Naive thymus-derived CD4-positive, alpha-beta T cell (primary cell): Measurements from ENCODE around the gene SORL1-AS1.
A peak's percentile ranks its signal among the peaks of the same experiment; 100 is the strongest.

Experiments used
- ATAC-seq: fragments of 150-1000 bp; cut with Tn5 transposase; 2 replicates; pipeline ENCODE4 v1.10.0; 2021; ENCODE audit warnings: mild to moderate bottlenecking, moderate library complexity
- CTCF ChIA-PET: fragments of 350-600 bp; sonication (Branson Sonifier 250); formaldehyde crosslinking; loops from one replicate; lab custom pipeline; 2021; ENCODE audit warnings: antibody characterized with exemption; lab: Charles Lee
- POLR2A ChIA-PET: fragments of 350-600 bp; sonication (Branson Sonifier 250); formaldehyde crosslinking; loops from one replicate; lab custom pipeline; 2021; ENCODE audit warnings: antibody characterized with exemption, inconsistent platforms; lab: Charles Lee
- DNase-seq, 9 donors: peaks; one replicate each; pipeline versions ENCODE4 v3.0.0 to v3.0.0-alpha.2; 2020 to 2022; ENCODE audit warnings: mixed read lengths in 1 of 9
- H3K27ac ChIP-seq: one replicate; pipeline ENCODE4 v1.7.0; 2013; ENCODE audit warnings: mild to moderate bottlenecking, low read depth, low read length, moderate library complexity
- H3K27me3 ChIP-seq, 2 donors: one replicate each; pipeline ENCODE4 v1.7.0; 2013; ENCODE audit warnings: low read length in 2 of 2, mild to moderate bottlenecking in 2 of 2, moderate library complexity in 2 of 2; ENCODE audit not compliant: control insufficient read depth in 2 of 2, insufficient read depth in 2 of 2
- H3K36me3 ChIP-seq, 3 experiments: 1 replicate in 2 of 3; 2 replicates in 1 of 3; pipeline ENCODE4 v1.7.0; 2013; ENCODE audit warnings: low read length in 3 of 3, mild to moderate bottlenecking in 3 of 3, moderate library complexity in 1 of 3; ENCODE audit not compliant: insufficient read depth in 3 of 3, control insufficient read depth in 2 of 3
- H3K4me1 ChIP-seq, 2 donors: one replicate each; pipeline ENCODE4 v1.7.0; 2013; ENCODE audit warnings: low read length in 2 of 2, mild to moderate bottlenecking in 2 of 2, moderate library complexity in 1 of 2; ENCODE audit not compliant: control insufficient read depth in 2 of 2, insufficient read depth in 2 of 2
- H3K4me3 ChIP-seq: 2 replicates; pipeline ENCODE4 v1.7.0; 2013; ENCODE audit warnings: mild to moderate bottlenecking, low read length
- H3K9me3 ChIP-seq, 3 experiments: 1 replicate in 2 of 3; 2 replicates in 1 of 3; pipeline ENCODE4 v1.7.0; 2013; ENCODE audit warnings: low read length in 3 of 3; ENCODE audit not compliant: control insufficient read depth in 2 of 3
- H3K27ac Mint-ChIP-seq, 9 donors: one replicate each; pipeline ENCODE4 v1.8.0; 2020 to 2022; ENCODE audit warnings: mixed read lengths in 9 of 9, mild to moderate bottlenecking in 8 of 9, moderate library complexity in 5 of 9, inconsistent platforms in 2 of 9
- H3K27me3 Mint-ChIP-seq, 5 donors: one replicate each; pipeline ENCODE4 v1.8.0; 2021 to 2022; ENCODE audit warnings: mixed read lengths in 5 of 5, mild to moderate bottlenecking in 1 of 5
- H3K36me3 Mint-ChIP-seq, 5 donors: one replicate each; pipeline ENCODE4 v1.8.0; 2020 to 2022; ENCODE audit warnings: mixed read lengths in 5 of 5, mild to moderate bottlenecking in 3 of 5, inconsistent platforms in 1 of 5
- H3K4me1 Mint-ChIP-seq, 7 donors: one replicate each; pipeline ENCODE4 v1.8.0; 2020 to 2022; ENCODE audit warnings: mixed read lengths in 7 of 7, mild to moderate bottlenecking in 3 of 7, inconsistent platforms in 1 of 7
- H3K4me3 Mint-ChIP-seq, 10 donors: one replicate each; pipeline ENCODE4 v1.8.0; 2020 to 2022; ENCODE audit warnings: mild to moderate bottlenecking in 10 of 10, mixed read lengths in 10 of 10, moderate library complexity in 6 of 10, inconsistent platforms in 2 of 10
- H3K9me3 Mint-ChIP-seq, 11 donors: one replicate each; pipeline ENCODE4 v1.8.0; 2020 to 2022; ENCODE audit warnings: mixed read lengths in 11 of 11, mild to moderate bottlenecking in 4 of 11, inconsistent platforms in 1 of 11, moderate library complexity in 1 of 11
- intact Hi-C, 2 donors: fragments of 100-400 bp; cut with micrococcal nuclease; formaldehyde crosslinking; loops; one replicate each; pipeline ENCODE4 v1.15.1; 2023

The SORL1-AS1 gene

GRCh38 chr11:121445071-121445768, 7.5 kb downstream of the SORL1-AS1 start:
- CTCF ChIA-PET = interaction anchor here (0.6 to 1.2 kb wide), 3 partner anchors 18 to 117 kb away, joined by 3 to 4 read pairs (median 3); no protein-coding TSS in a partner anchor

DNA sequence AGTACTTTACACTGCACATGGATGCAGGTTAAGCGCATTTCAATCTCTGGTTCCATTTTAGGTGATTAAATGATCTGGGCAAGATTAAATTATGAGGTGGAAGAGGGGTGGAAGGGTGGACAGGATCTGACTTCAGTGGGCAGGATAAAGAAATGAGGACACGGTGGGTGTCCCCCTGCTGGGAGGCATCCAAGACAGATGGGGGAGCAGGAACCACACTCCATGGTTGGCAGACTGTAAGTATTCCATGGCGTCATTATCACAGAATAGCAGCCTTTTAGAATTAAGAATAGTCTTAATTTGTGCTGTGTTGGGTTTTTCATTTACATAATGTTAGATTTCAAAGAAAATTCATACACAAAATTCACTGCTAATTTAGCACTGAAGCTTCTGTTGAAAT, 8.2 kb downstream of the SORL1-AS1 start:
- Mint-ChIP-seq H3K27me3 (no peaks in the 10 kb centered on the region), H3K36me3 (peaks cover 8 to 75% (median 51%) of the 10 kb centered on the region in 5 donors), H3K4me3 (peak overlapping the region in 9 of 10 donors; percentile 25 to 99 (median 71)), H3K27ac (peak overlapping the region; percentile 21 to 100 (median 95)), H3K9me3 (peaks cover 0 to 3% (median 0%) of the 10 kb centered on the region in 11 donors), H3K4me1 (peaks cover 51 to 92% (median 71%) of the 10 kb centered on the region in 7 donors)
- ChIA-PET CTCF (interaction anchor here (1.1 to 1.4 kb wide), 3 partner anchors 12 to 117 kb away, joined by 3 read pairs; no protein-coding TSS in a partner anchor), POLR2A (interaction anchor here (0.6 to 15.0 kb wide), 6 partner anchors 9 to 152 kb away, joined by 3 to 425 read pairs (median 4); partner anchors contain the start of gene SC5D)
- peaks cover 0 to 3% (median 0%) of the 10 kb centered on the region in 3 experiments for H3K36me3 ChIP-seq
- no peaks in the 10 kb centered on the region for H3K27me3 ChIP-seq
- H3K9me3 ChIP-seq = peaks cover 0 to 3% (median 0%) of the 10 kb centered on the region in 3 experiments
- peak overlapping the region; percentile 83 for H3K27ac ChIP-seq
- intact Hi-C loops = no loop called here
- ATAC-seq (no peak), DNase-seq (no peak)
- peaks cover 16 to 66% of the 10 kb centered on the region in 2 donors for H3K4me1 ChIP-seq
- H3K4me3 ChIP-seq = no peak overlapping the region

More at GRCh38 chr11:121445071-121445768, 7.5 kb downstream of the SORL1-AS1 start:
- Mint-ChIP-seq H3K4me3 (peak overlapping the region; percentile 68 to 99 (median 76)), H3K9me3 (peaks cover 0 to 3% (median 0%) of the 10 kb centered on the region in 11 donors), H3K27me3 (no peaks in the 10 kb centered on the region), H3K27ac (peak overlapping the region; percentile 80 to 100 (median 95)), H3K36me3 (peaks cover 8 to 70% (median 51%) of the 10 kb centered on the region in 5 donors), H3K4me1 (peaks cover 58 to 92% (median 78%) of the 10 kb centered on the region in 7 donors)
- no peaks in the 10 kb centered on the region for H3K27me3 ChIP-seq
- ATAC-seq = no peak
- H3K9me3 ChIP-seq = peaks cover 0 to 3% (median 0%) of the 10 kb centered on the region in 3 experiments
- peaks cover 0 to 3% (median 0%) of the 10 kb centered on the region in 3 experiments for H3K36me3 ChIP-seq
- peak overlapping the region; percentile 83 for H3K27ac ChIP-seq
- intact Hi-C loops = no loop called here
- POLR2A ChIA-PET = interaction anchor here (0.7 to 15.0 kb wide), 7 partner anchors 9 to 153 kb away, joined by 3 to 425 read pairs (median 3); partner anchors contain the start of gene SC5D
- H3K4me1 ChIP-seq = peaks cover 22 to 73% of the 10 kb centered on the region in 2 donors
- DNase-seq = no peak
- H3K4me3 ChIP-seq = peak overlapping the region; percentile 12

DNA sequence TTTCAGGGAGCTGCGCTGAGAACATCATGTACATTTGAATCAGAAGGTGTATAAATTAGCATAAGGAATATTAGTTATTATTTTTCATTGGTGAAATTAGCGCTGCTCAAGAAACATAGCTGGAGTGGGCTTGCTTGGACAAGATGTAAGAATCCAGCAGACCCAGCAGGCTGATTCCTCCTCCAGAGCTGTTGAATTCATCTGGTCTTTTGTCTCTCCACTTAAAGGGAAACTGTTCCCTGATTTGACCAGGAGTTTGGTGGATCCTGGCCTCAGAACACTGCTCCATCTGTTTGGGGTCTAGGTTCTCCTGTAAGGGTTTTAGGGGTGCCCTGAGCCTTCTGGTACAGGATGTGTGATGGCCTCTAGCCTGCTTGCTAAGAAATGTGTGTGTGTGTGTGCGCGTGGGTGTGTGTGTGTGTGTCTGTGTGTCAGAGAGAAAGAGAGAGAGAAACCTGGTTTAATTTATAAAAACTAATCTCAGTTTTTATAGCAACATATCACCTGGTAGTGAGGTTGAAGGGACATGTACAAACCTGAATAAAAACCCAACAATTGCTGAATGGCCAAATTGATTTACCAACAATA, 9.0 kb downstream of the SORL1-AS1 start:
- H3K27me3 ChIP-seq = no peaks in the 10 kb centered on the region
- H3K9me3 ChIP-seq = peaks cover 0 to under 1% (median 0%) of the 10 kb centered on the region in 3 experiments
- ATAC-seq (no peak), DNase-seq (no peak)
- Mint-ChIP-seq H3K36me3 (peaks cover 8 to 76% (median 51%) of the 10 kb centered on the region in 5 donors), H3K4me3 (peak overlapping the region in 7 of 10 donors; percentile 31 to 99 (median 54)), H3K9me3 (peaks cover 0 to 3% (median 0%) of the 10 kb centered on the region in 11 donors), H3K4me1 (peaks cover 48 to 89% (median 67%) of the 10 kb centered on the region in 7 donors), H3K27me3 (no peaks in the 10 kb centered on the region), H3K27ac (peak overlapping the region; percentile 10 to 100 (median 94))
- H3K4me3 ChIP-seq = no peak overlapping the region
- H3K27ac ChIP-seq = peak overlapping the region; percentile 83
- POLR2A ChIA-PET = interaction anchor here (0.7 to 15.0 kb wide), 6 partner anchors 13 to 77 kb away, joined by 3 to 425 read pairs (median 6); no protein-coding TSS in a partner anchor
- peaks cover 8 to 58% of the 10 kb centered on the region in 2 donors for H3K4me1 ChIP-seq
- peaks cover 0 to 3% (median 0%) of the 10 kb centered on the region in 3 experiments for H3K36me3 ChIP-seq
- intact Hi-C loops = no loop called here
- CTCF ChIA-PET = interaction anchor here (1.0 to 1.4 kb wide), 6 partner anchors 12 to 105 kb away, joined by 3 read pairs; no protein-coding TSS in a partner anchor

GRCh38 chr11:121441521-121441920, 11.2 kb downstream of the SORL1-AS1 start:
- intact Hi-C loops = no loop called here
- DNase-seq = no peak

DNA sequence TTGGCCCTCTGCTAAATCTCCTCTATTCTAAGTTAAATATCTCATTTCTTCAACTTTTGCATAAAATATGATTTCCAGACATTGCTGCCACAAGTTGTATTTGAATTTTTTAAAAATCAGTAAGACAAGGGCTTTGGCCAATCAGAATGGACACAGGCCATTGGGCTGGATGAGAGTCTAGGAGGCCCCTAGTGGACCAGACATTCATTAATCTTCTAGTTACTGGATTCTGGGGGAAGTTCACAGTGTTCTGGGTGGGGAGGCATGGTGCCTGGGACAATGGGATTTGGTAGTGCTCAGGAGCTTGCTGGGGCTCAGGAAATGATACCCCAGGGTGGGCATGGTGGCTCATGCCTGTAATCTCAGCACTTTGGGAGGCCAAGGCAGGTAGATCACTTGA, 13.0 kb downstream of the SORL1-AS1 start:
- Mint-ChIP-seq H3K27me3 (no peaks in the 10 kb centered on the region), H3K9me3 (no peaks in the 10 kb centered on the region), H3K27ac (peak overlapping the region in 4 of 9 donors; percentile 1 to 78 (median 42)), H3K4me1 (peaks cover 36 to 87% (median 64%) of the 10 kb centered on the region in 7 donors), H3K36me3 (peaks cover 8 to 49% (median 28%) of the 10 kb centered on the region in 5 donors), H3K4me3 (no peak overlapping the region)
- DNase-seq (no peak), ATAC-seq (no peak)
- POLR2A ChIA-PET = interaction anchor here (0.6 to 15.0 kb wide), 4 partner anchors 9 to 113 kb away, joined by 3 to 321 read pairs (median 22); partner anchors contain the start of genes SORL1 and SORL1-AS1
- Histone ChIP-seq H3K36me3 (peaks cover 0 to 3% (median 0%) of the 10 kb centered on the region in 3 experiments), H3K27me3 (no peaks in the 10 kb centered on the region), H3K27ac (no peak overlapping the region), H3K4me3 (no peak overlapping the region), H3K4me1 (peaks cover 0 to 33% of the 10 kb centered on the region in 2 donors), H3K9me3 (no peaks in the 10 kb centered on the region)
- CTCF ChIA-PET = no interaction called here
- intact Hi-C loops = loop anchor here in 1 of 2 donors (1.0 kb wide), 1 partner anchor 10 kb away; no protein-coding TSS in a partner anchor

More at GRCh38 chr11:121441521-121441920, 11.2 kb downstream of the SORL1-AS1 start:
- Histone ChIP-seq H3K36me3 (peaks cover 0 to 3% (median 0%) of the 10 kb centered on the region in 3 experiments), H3K9me3 (no peaks in the 10 kb centered on the region), H3K27me3 (no peaks in the 10 kb centered on the region), H3K27ac (no peak overlapping the region), H3K4me3 (no peak overlapping the region), H3K4me1 (peaks cover 0 to 36% of the 10 kb centered on the region in 2 donors)
- Mint-ChIP-seq H3K9me3 (no peaks in the 10 kb centered on the region), H3K4me1 (peaks cover 41 to 87% (median 64%) of the 10 kb centered on the region in 7 donors), H3K27ac (peak overlapping the region in 2 of 9 donors; percentile 48 to 68), H3K36me3 (peaks cover 8 to 61% (median 30%) of the 10 kb centered on the region in 5 donors), H3K27me3 (no peaks in the 10 kb centered on the region), H3K4me3 (no peak overlapping the region)
- no peak for ATAC-seq
- CTCF ChIA-PET = interaction anchor here (1.3 kb wide), 1 partner anchor 9 kb away, joined by 6 read pairs; no protein-coding TSS in a partner anchor
- POLR2A ChIA-PET = interaction anchor here (0.6 to 15.0 kb wide), 6 partner anchors 10 to 136 kb away, joined by 3 to 321 read pairs (median 3); partner anchors contain the start of genes SORL1 and SORL1-AS1

- H3K9me3 ChIP-seq = no peaks in the 10 kb centered on the region
- no peaks in the 10 kb centered on the region for H3K27me3 Mint-ChIP-seq
- ATAC-seq = no peak
- peaks cover 5 to 45% (median 24%) of the 10 kb centered on the region in 5 donors for H3K36me3 Mint-ChIP-seq
- POLR2A ChIA-PET = interaction anchor here (5.5 to 15.0 kb wide), 2 partner anchors 8 to 12 kb away, joined by 39 to 321 read pairs; partner anchors contain the start of genes SORL1 and SORL1-AS1
- peaks cover 0 to under 1% (median 0%) of the 10 kb centered on the region in 3 experiments for H3K36me3 ChIP-seq
- peaks cover 0 to 29% of the 10 kb centered on the region in 2 donors for H3K4me1 ChIP-seq
- DNase-seq = no peak
- no peak overlapping the region for H3K4me3 Mint-ChIP-seq
- no peaks in the 10 kb centered on the region for H3K9me3 Mint-ChIP-seq
- CTCF ChIA-PET = no interaction called here
- no peaks in the 10 kb centered on the region for H3K27me3 ChIP-seq
- peak overlapping the region in 3 of 9 donors; percentile 1 to 78 (median 29) for H3K27ac Mint-ChIP-seq
- intact Hi-C loops = no loop called here
- peaks cover 37 to 87% (median 64%) of the 10 kb centered on the region in 7 donors for H3K4me1 Mint-ChIP-seq
- H3K4me3 ChIP-seq = no peak overlapping the region
- H3K27ac ChIP-seq = no peak overlapping the region
Measured at GRCh38 chr11:121439337-121439736, 13.4 kb downstream of the SORL1-AS1 start.
